RWPE2 (cell line): ENCODE measurements around the gene JAK1.
"Not testable (repeated sequence)": the region's sequence is repeated elsewhere in the genome, so short reads cannot be mapped to it uniquely, and the experiment has no call there.

ENCODE experiments used
- ATAC-seq: fragments of 200-7000 bp; cut with Tn5 transposase; 3 replicates; pipeline ENCODE4 v1.9.1; 2021; ENCODE audit warnings: low read depth
- DNase-seq: peaks from one replicate; pipeline ENCODE4 v3.0.0-alpha.2; 2020; ENCODE audit warnings: low spot score
- H3K27ac ChIP-seq: fragments of 450-650 bp; 2 replicates; pipeline ENCODE4 v1.5.1; 2017; ENCODE audit warnings: mild to moderate bottlenecking; ENCODE audit not compliant: poor library complexity, severe bottlenecking
- H3K27me3 ChIP-seq: fragments of 250-450 bp; sonication (Bioruptor Pico); 2 replicates; pipeline ENCODE4 v1.5.1; 2021; ENCODE audit warnings: mild to moderate bottlenecking, moderate library complexity; ENCODE audit not compliant: insufficient read depth, poor library complexity, severe bottlenecking
- H3K36me3 ChIP-seq: fragments of 250-450 bp; sonication (Bioruptor Pico); 2 replicates; pipeline ENCODE4 v1.5.1; 2020; ENCODE audit warnings: low read depth, mild to moderate bottlenecking, moderate library complexity
- H3K4me1 ChIP-seq: fragments of 250-450 bp; sonication (Bioruptor Pico); 2 replicates; pipeline ENCODE4 v1.5.1; 2021; ENCODE audit warnings: mild to moderate bottlenecking, moderate library complexity; ENCODE audit not compliant: insufficient read depth, poor library complexity, severe bottlenecking
- H3K4me3 ChIP-seq: fragments of 250-450 bp; sonication (Bioruptor Pico); 2 replicates; pipeline ENCODE4 v1.5.1; 2021; ENCODE audit warnings: mild to moderate bottlenecking, moderate library complexity; ENCODE audit not compliant: severe bottlenecking
- H3K9me3 ChIP-seq: fragments of 250-450 bp; sonication (Bioruptor Pico); 2 replicates; pipeline ENCODE4 v1.5.1; 2021; ENCODE audit warnings: mild to moderate bottlenecking, moderate library complexity; ENCODE audit not compliant: severe bottlenecking
- CTCF ChIP-seq: fragments of 450-650 bp; IDR thresholded peaks from one replicate; pipeline ENCODE4 v1.5.1; 2017; ENCODE audit warnings: mild to moderate bottlenecking, moderate library complexity; ENCODE audit not compliant: poor library complexity, severe bottlenecking

Gene JAK1

GRCh38 chr1:64925594-64925993, 40.8 kb downstream of the JAK1 start:
- no peak overlapping the region for H3K27ac ChIP-seq
- DNase-seq (no peak), ATAC-seq (no peak)
- no peaks in the 10 kb centered on the region for H3K36me3 ChIP-seq
- no peaks in the 10 kb centered on the region for H3K27me3 ChIP-seq
- peaks cover 17% of the 10 kb centered on the region for H3K4me1 ChIP-seq
- TF ChIP-seq CTCF, result no peak
- no peak overlapping the region for H3K4me3 ChIP-seq
- H3K9me3 ChIP-seq, result no peaks in the 10 kb centered on the region

DNA sequence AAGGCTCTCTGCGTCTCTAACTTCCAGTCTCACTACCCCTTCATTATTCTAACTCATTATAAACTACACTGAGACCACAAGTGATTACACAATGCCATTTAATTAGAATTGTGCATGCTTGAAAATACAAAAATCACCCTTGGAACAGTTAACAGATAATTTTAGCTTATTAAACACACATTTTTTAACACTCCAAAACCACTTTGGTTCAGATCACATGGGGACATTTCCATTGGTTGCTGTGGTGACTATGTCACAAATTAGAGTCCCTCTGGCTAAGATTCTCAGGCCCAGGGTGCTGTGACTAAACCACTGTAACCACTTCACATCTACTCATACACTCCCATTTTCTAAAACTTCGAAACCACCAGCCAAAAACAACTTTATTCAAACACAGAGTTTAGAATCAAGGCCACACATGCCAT, 43.0 kb downstream of the JAK1 start:
- DNase-seq (no peak), ATAC-seq (no peak)
- no peaks in the 10 kb centered on the region for H3K36me3 ChIP-seq
- no peak overlapping the region for H3K27ac ChIP-seq
- TF ChIP-seq CTCF, result no peak
- no peaks in the 10 kb centered on the region for H3K27me3 ChIP-seq
- no peaks in the 10 kb centered on the region for H3K9me3 ChIP-seq
- H3K4me3 ChIP-seq, result no peak overlapping the region
- H3K4me1 ChIP-seq, result peaks cover 20% of the 10 kb centered on the region

DNA sequence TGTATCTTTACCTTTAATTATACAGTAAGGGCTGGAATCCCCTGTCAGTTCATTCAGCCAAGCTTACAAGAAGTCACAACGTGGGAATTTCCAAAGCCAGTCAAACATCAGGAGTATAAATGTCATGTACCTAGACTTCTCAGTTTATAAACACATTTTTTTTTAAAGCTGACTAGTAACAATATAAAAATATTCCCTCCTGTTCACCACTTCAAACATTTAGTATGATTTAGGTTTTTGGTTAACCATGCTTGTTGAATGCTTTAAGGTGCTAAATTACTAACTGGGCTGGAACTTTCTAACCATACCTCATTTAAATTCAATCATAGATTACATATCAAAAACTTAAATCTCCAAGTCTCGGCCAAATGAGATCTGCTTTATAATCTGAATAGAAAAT, 44.0 kb downstream of the JAK1 start:
- H3K4me1 ChIP-seq, result peaks cover 29% of the 10 kb centered on the region
- H3K36me3 ChIP-seq, result no peaks in the 10 kb centered on the region
- no peak overlapping the region for H3K27ac ChIP-seq

DNA sequence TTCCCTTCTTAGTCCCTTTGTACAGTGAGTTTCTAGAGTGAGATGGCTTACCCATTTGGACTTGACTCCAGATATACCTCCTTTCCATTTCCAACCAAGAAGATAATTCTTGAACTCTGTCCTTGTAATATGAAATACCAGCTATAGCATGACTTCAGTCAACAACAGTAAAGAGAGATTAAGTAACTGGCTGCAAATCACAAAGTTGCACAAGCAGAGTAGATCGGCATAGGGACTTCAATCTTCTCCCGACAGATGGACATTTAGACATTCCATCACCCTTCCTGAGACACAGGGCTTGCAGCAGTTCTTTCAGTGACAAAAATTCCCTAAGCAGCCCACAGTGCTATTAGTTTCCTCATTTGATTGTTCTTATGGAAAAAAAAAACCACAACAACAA, 44.6 kb downstream of the JAK1 start:
- Histone ChIP-seq H3K4me1 (peaks cover 35% of the 10 kb centered on the region), H3K27ac (no peak overlapping the region), H3K27me3 (no peaks in the 10 kb centered on the region), H3K36me3 (no peaks in the 10 kb centered on the region), H3K4me3 (no peak overlapping the region), H3K9me3 (no peaks in the 10 kb centered on the region)
- TF ChIP-seq CTCF, result no peak
- no peak for DNase-seq
- ATAC-seq, result no peak

More for the DNA sequence above, 44.0 kb downstream of the JAK1 start:
- ATAC-seq (no peak), DNase-seq (no peak)
- TF ChIP-seq CTCF, result no peak
- no peak overlapping the region for H3K4me3 ChIP-seq
- H3K27me3 ChIP-seq, result no peaks in the 10 kb centered on the region
- no peaks in the 10 kb centered on the region for H3K9me3 ChIP-seq

- no peak for TF ChIP-seq CTCF
- Histone ChIP-seq H3K27me3 (no peaks in the 10 kb centered on the region), H3K4me1 (peaks cover 42% of the 10 kb centered on the region), H3K4me3 (no peak overlapping the region), H3K27ac (peak overlapping the region; percentile 40), H3K9me3 (no peaks in the 10 kb centered on the region), H3K36me3 (no peaks in the 10 kb centered on the region)
- ATAC-seq (peak; percentile 60), DNase-seq (no peak)
Observed at GRCh38 chr1:64920941-64921589, 45.3 kb downstream of the JAK1 start.

DNA sequence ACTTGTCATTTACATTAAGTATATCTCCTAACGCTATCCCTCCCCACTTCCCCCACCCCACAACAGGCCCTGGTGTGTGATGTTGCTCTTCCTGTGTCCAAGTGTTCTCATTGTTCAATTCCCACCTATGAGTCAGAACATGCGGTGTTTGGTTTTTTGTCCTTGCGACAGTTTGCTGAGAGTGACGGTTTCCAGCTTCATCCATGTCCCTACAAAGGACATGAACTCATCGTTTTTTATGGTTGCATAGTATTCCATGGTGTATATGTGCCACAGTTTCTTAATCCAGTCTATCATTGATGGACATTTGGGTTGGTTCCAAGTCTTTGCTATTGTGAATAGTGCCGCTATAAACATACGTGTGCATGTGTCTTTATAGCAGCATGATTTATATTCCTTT, 47.2 kb downstream of the JAK1 start:
- H3K4me1 ChIP-seq, result peaks cover 49% of the 10 kb centered on the region
- H3K36me3 ChIP-seq, H3K27ac ChIP-seq, H3K4me3 ChIP-seq, DNase-seq, H3K9me3 ChIP-seq, ATAC-seq, H3K27me3 ChIP-seq: not testable (repeated sequence)
